ENCODE measurements around the gene BRSK1.

The BRSK1 gene

DNA sequence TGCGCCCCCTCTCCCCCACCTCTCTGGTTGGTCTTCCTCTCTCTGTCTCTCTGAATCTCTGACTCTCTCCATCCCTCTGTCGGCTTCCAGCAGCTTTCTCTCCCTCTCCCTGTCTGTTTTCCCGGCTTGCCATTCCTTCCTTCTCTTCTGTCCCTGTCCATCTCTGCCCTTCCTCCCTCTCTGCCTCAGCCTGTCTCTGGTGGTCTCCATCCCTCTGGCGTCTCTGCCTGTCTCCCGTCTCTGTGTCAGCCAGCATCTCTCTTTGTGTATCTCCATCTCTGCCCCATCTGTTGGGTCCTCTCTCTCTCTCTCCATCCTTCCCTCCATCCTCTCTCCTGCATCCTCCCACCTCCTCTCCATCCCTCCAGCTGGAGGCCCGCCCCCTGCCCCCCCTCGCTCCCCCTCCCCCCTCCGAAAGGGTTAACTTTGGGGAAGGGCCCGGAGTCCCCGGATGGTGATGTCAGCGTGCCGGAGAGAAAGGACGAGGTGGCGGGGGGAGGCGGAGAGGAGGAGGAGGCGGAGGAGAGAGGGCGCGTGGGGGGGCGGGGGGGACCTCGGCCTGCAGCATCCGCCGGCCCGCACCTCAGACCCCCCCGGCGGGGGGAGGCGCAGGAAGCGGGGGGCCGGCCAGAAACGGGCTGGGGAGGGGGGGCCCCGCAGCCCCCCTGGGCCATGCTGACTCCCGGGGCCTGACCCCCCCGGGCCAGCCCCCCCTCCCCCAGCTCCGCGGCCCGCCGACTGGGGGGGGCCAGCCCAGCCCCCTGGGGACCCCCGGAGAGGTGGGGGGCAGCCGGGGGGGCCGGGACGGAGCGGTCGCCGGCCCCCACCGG lies at the start of gene BRSK1:
BRSK1 (plus strand) TSS at position 450 of the 830 bp plus-strand sequence. CDS start 446 bp downstream, outside the sequence.
- peak; percentile 55 to 62 for DNase-seq (ENCODE audit: low read depth in 2 of 2)

DNA sequence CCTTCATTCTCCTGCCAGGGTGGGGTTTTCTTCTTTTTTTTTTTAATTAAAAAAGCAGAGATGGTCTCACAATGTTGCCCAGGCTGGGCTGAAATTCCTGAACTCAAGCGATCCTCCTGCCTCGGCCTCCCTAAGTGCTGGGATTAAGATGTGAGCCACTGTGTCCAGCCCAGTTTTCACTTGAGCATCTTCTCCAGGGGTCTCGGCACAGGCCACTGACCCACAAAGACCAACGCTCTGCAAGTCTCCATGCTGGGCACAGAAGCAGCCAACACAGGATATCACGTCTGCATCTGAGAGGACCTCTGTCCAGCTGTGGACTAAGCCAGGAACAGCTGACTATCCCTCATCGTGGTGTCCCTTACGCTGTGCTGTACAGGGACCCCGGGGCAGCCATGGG lies 45.8 kb upstream of the BRSK1 start:
- no peak for DNase-seq (ENCODE audit: low read depth in 2 of 2)

DNA sequence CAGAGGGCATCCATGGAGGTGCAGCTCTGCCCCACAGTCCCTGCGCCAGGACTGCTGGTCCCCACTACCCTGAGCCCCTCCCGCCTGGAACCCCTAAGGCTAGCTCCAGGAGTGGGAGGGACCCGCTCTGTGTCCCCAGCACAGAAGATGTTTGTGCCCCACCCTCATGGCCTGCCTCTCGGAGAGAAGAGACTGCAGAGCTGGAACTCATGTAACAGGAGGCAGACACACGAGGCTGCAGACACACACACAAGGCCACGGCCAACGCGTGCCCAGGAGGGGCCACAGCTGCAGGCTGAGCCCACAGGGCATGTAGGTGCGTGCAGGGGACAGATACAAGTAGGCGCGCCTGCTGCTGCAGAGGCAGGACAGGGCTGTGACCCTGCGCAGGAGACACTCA lies 44.8 kb upstream of the BRSK1 start:
- DNase-seq (ENCODE audit: low read depth in 2 of 2) = no peak

DNA sequence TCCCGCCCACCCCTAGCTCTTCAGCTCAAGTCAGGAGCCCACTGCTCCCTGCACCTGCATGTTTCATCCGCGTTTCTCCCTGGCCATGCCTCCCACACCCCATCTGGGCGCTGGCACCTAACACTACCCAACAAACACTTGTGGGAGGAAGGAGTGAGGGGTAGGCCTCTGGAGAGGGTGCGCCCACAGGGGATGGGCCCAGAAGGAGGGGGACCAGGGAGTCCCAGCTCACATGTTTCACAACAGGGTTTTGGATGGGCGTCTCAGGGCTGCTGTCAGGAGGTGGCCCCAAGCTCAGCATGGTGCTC lies 43.1 kb upstream of the BRSK1 start:
- DNase-seq (ENCODE audit: low read depth in 2 of 2) = no peak

DNA sequence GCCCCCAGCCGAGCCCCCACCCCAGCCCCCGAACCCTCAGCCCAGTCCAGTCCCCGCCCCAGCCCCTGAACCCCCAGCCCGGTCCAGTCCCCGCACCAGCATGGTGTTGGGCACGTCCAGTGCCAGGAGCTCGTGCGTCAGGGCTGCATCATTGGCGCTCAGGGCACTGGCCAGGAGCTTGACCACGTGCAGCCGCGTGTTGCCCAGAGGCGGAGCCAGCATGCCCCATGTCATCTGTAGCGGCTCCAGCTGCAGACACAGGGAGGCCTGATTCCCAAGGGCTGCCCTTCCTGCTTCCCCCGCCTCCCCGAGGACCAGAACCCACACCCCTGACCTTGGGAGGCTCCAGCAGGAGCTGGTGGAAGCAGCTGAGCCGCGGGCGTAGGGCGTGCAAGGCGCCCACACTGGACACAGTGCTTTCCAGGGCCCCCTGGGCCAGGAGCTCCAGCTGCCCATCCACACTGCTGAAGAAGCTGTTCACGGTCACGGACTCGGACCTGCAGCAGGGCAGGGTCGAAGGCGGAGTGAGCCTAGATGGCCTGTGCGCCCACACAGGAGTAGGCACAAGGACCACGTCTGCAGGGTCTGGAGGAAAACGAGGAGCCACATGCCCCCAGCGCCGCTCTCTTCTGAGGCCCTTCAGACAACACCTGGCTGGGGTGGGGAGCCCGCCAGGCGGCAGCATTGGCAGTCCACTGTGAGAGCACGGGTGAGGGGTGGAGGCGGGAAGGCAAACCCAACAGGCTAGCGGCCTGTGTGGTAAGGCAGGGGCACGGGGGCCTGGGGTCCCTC lies 42.5 kb upstream of the BRSK1 start:
- no peak for DNase-seq (ENCODE audit: low read depth in 2 of 2)

DNA sequence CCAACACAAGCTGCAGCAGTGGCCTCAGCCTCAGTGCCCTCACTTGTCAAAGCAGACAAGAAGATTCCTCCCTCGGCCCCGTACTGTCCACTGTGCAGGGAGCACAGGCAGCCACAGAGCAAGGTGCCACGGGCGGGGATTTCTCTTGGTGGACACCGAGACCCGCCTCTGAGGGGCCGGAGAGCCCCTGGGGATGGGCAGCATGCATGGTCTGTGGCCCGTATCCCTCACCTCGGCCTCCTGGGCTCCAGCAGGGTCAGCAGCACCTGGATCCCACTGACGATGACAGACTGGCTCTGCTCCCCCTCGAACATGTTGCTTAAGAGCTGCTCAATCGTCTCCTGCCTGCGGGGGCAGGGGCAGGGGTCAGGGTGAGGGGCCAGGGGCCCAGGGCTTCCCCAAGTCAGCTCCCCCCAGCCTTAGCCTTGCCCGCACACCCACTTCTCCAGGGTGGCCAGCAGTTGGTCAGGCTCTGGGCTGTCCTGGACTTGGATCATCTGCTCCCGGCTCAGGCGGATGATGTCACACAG lies 41.8 kb upstream of the BRSK1 start:
- DNase-seq (ENCODE audit: low read depth in 2 of 2) = no peak

DNA sequence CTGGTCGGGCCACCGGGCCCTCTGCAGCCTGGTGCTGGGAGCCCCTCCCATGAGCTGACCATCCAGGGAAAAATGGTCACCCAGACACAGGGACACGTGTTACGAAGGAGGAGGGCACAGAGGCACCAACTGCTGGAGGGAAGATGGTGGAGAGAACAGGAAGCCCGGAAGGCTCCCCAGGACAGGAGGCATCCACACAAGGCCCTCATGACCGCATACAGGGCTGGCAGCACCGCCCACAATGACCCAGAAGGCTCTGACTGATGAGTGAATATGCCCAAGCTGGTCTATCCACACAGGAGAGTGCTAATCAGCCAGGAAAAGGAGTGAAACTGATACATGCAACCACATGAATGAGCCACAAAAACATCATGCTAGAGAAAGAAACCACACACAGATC lies 41.3 kb upstream of the BRSK1 start:
- no peak for DNase-seq (ENCODE audit: low read depth in 2 of 2)

DNA sequence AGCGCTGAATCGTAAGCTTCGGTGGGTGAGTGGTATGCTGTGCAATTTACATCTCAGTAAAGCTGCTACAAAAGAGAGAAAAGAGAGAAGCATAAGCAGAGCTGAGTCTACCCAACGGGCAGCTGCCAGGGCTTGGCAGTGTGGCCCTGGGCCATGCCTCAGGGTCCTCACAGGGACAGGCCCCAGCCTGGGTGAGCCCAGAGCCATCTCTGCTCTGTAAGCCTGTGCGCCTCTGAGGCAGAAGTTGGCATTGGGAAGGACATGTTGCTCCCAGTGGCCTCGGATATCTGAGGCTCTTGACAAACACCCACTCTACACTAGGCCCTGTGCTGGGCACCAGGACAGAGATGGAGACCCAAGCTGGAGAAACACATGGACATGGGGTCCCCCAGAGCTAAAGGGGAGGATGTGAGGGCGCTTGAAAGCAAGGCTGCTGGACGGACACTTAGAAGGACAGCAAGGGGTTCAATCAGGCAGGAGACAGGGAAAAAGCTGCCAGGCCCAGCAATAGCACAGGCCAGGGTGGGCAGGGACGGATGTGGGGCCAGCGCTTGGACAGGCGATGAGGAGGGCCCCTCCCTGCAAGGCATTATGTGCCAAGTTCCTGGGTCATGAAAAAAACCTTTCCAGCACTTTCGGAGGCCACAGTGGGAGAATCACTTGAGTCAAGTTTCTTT lies 39.7 kb upstream of the BRSK1 start:
- DNase-seq (ENCODE audit: low read depth in 2 of 2) = no peak

DNA sequence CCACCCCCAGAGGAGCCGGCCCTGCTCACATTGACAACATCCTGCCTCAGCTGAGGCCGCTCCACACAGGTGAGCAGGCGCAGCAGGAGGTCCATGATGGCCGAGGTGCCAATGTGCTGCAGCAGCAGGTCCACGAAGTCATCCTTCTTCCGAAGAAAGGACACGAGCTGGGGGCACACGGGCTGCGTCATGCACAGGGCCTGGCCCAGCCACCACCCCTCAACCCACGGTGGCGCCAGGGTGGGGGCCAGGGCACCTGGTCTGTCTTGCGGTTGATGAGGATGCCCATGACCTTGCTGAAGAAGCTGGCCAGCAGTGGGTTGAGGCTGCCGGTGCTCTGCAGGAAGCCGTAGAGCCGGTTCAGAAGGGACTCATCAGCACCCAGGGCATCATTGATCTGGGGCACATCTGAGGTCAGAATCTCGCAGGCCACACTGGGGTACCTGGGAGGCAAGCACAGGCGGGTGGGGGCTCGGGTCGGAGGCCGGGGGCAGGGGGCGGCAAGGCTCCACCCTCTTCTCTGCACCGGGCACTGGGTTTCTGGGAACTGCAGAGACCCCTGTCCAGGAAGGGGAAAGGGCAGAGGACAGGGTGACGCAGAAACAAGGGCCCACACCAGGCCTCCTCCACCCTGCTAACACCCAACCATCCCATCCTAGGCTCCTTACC lies 38.4 kb upstream of the BRSK1 start:
- DNase-seq (ENCODE audit: low read depth in 2 of 2) = no peak

DNA sequence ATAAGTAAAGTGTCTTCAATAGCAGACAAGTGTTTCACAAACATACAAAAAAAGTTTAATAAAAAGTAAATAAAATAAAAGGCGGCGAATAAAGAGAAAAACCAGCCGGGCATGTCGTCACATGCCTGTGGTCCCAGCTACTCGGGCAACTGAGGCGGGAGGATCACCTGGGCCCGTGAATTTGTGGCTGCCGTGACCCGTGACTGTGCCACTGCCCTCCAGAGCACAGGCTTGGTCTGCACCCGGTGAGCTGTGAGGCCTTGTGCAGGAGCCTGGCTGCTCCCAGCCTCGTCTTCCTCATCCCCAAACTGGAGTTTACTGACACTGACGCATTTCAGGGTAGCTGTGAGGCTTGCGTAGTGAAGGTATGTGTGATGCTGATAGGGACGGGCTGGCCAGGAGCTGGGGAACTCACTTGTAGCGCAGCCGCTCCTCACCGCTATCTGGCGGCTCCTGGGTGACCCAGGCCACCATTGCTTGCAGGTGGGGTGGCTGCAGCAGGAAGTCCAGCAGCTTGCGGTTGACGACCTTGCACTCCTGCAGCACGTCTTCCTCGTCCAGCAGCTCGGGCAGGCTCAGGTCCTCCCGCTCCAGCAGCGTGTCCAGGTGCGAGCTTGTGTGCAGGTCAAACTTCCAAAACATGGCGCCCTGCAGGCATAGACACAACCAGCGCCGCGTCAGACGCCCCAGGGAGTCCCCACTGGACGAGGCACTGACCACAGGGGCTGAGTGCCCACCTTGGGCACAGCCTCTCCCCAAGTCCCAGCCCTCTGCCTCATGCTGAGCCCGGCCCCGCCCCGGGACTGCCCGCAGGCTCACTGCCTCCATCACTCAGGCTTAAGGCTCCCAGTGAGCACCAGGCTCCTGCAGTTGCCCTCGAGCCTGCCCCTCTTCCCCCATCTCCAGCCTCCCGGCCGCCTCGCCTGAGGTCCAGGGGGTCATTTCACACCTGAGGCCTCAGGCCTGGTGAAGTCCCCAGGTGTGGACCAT lies 37.0 kb upstream of the BRSK1 start:
- DNase-seq (ENCODE audit: low read depth in 2 of 2) = no peak

DNA sequence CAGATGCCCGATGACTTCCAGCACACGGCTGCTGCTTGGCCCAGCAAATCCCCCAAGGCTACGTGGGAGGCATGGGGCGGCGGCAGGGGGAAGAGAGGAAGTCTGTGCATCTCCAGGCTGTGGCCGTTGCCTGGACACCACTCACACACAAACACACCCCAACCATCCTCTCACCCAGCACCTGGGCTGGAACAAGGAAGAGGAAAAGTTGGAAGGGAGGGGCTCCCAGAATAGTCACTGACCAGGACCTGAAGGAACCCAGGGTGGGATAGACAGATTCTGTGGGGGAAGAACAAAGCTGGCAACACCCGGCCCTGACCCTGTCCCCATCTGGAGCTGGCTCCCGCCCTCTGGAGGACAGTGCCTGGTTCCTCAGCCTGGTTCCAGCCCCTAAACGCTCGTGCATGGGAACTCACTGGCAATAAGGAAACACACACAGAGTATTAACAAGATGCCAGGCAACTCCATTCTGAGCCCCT lies 36.1 kb upstream of the BRSK1 start:
- no peak for DNase-seq (ENCODE audit: low read depth in 2 of 2)

DNA sequence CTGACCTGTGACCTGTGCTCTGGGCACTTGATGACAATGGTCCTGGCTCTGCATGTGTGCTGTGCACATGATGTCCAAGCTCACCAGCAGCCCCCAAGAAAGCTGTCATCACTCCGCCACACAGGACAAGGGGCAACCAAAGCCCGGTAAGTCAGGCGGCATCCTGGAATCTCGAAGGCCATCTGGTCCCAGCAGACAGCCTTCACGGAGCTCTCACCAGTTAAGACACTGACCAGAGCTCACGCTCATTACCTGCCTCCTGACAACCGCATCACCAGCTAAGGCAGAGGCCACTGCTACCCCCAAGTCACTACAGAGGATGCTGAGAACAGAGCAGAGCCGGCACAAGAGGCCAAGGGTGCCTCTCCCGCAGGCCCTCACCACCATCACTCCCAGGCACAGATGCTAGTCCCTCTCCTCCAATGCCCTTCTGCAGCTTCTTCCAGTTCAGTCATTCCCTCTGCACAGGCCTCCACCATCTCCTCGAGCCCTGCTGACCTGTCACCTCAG lies 35.6 kb upstream of the BRSK1 start:
- no peak for DNase-seq (ENCODE audit: low read depth in 2 of 2)

DNA sequence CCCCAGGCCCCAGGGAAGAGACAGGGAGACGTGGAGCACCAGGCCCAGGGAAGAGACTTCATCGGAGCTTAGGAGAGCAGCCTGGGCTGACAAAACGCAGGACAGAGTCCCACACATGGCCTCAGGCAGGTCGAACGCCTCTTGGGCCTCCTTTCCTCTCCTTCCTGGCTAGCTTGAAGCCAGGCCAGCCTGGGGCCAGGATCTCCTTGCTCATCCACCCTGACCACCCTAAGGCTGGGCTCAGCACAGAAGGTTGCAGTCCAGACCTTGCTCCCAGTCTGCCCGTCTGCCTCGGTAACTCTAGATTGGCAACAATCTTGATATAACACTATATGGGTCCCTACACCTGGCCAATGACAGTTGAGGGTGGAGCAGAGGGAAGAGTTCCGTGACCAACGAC lies 35.1 kb upstream of the BRSK1 start:
- DNase-seq (ENCODE audit: low read depth in 2 of 2) = no peak

DNA sequence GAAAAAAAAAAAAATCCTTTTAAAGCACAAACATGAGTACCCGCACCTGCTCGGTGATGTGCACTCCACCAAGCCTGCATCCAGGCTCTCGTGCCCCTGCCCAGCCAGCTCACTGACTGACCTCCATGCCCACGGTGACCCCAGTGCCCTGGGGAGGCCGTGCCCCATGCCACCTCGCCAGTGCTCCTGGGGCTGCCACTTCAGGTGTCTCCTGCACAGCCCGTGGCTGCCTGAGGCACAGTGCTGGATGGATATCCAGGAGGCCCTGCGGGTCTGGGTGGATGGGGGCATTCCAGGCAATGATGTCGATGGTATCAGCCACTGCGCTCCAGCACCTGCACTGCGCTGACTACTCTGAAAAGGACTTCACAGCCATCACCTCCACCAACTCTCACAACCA lies 34.0 kb upstream of the BRSK1 start:
- DNase-seq (ENCODE audit: low read depth in 2 of 2) = no peak

DNA sequence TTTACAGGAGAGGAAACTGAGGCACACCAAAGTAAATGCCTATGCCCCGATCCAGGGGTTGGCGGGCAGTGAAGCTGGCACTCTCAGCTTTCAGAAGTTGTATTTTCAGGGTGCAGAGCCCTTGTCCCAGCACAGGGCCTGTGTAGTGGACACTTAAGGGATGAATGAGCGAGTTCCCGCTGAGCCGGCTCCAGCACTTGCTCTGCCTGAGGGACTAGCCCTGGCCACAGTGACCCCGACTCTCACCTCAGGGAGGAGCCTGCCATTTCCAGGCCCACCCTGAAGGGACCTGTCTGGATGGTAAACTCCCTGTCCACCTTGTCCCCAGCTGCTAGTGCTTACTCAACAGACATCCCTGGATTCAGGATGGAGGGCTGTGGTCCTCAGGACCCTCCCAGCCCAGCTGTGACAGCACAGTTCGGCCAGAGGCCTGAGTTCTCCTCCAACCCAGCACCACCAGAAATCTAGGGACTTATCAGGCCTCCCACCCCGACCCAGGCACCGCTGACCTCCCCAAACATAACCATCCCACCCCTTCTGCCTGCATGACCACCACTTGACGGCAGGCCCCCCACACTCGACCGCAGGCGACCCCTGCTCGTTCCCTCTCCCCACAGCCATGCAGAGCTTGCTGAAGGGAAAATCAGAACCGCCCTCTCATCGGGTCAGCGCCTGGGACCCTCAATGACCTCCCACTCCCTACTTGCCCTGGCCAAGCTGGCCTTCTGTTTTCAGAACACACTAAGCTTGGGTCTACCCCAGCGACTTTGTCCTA lies 33.3 kb upstream of the BRSK1 start:
- no peak for DNase-seq (ENCODE audit: low read depth in 2 of 2)

DNA sequence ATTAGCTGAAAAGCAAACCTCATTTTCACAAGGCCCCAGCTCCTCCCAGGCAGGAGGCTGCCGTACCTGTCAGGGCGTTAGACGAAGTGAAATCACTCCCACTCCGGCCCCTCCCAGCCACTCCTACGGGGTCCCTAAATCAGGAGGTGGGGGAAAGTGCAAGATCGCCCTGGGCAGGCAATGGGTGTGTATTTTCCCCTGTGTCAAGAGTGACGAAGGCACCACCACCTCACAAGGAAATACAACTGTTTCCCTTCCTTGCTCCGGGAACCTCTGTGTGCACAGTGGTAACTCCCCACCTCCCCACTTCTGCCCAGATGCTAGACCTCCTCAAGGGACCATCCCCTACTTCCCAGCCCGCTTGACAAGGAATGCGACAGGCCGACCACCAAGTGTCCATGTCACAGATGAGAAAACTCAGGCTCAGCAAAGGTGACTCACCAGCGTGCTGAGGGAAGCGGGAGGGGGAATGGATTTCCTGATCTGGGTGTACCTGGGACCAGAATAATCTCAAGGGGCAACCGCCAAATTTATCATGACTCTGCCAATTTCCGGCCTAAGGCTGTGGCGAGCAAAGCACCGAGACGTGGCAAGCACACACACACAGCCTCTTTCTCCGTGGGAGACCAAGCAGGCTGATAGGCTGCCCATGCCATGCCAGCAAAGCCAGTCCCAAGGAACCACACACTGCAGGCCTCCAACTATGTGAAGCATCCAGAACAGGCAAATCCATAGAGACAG lies 32.3 kb upstream of the BRSK1 start:
- DNase-seq (ENCODE audit: low read depth in 2 of 2) = no peak

DNA sequence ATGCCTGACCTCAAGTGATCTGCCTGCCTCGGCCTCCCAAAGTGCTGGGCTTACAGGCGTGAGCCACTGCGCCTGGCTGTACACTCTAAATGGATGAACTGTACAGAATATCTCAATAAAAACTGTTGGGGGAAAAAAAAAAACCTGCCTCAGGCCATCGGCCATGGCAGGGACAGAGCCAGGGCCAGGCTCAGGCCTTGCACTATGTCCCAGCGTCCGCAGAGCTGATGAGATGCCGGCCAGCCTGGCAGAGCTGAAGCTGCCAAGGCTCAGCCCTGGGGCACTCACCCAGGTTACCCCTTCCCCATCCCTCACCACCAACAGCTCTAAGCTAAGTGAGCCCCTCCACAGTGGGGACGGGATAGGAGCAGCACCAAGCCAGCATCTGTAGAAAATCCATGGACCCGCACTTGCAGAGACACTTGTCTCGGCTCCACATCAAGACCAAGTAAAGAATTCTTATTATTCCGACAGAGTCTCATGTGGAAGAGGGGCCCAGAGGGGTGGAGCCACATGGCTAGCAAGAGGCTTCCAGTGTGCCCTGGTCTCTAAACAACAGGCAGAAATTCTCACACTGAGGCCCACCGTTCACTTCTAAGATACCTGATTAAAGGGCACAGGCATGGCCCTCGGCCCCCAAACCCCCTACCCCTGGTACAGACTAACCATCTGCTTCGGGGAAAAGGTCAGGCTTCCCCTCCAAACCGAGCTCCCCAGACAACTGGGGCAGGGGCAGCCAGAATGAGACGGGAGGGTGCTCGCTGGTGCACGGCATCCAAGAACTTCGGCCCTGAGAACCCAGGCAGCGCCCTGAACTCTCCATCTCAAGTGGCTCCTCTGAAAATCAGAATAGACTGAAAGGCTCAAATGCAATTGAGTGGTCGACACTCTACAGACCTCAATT lies 30.8 kb upstream of the BRSK1 start:
- DNase-seq (ENCODE audit: low read depth in 2 of 2) = no peak
